Measurements from ENCODE around the gene RAD23A.

DNA sequence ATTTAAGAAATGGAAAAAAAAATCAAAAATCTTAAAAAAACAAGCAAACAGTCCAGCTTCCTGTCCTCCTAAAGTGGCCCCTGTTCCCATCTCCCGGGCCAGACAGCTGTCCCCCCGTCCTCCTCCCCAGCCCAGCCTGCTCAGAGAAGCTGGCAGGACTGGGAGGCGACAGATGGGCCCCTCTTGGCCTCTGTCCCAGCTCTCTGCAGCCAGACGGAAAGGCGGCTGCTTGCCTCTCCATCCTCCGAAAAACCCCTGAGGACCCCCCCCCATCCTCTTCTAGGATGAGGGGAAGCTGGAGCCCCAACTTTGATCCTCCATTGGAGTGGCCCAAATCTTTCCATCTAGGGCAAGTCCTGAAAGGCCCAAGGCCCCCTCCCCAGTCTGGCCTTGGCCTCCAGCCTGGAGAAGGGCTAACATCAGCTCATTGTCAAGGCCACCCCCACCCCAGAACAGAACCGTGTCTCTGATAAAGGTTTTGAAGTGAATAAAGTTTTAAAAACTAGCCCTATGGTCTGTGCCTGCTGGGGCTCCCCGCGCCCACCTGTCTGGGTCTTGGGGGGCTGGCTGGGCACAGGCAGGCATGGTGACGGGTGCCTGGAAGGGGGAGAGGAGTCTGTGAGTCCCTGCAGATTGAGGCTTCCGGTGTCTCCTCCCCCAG lies 7.6 kb downstream of the RAD23A start:
- TF ChIP-seq, protein P1, sequence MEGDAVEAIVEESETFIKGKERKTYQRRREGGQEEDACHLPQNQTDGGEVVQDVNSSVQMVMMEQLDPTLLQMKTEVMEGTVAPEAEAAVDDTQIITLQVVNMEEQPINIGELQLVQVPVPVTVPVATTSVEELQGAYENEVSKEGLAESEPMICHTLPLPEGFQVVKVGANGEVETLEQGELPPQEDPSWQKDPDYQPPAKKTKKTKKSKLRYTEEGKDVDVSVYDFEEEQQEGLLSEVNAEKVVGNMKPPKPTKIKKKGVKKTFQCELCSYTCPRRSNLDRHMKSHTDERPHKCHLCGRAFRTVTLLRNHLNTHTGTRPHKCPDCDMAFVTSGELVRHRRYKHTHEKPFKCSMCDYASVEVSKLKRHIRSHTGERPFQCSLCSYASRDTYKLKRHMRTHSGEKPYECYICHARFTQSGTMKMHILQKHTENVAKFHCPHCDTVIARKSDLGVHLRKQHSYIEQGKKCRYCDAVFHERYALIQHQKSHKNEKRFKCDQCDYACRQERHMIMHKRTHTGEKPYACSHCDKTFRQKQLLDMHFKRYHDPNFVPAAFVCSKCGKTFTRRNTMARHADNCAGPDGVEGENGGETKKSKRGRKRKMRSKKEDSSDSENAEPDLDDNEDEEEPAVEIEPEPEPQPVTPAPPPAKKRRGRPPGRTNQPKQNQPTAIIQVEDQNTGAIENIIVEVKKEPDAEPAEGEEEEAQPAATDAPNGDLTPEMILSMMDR (IDR thresholded peaks at IDR 0.05; ENCODE audit: poor library complexity): no peak
- no peak for TF ChIP-seq EZH2 (IDR thresholded peaks at IDR 0.05; ENCODE audit: borderline replicate concordance)

Data from hepatocyte (in vitro differentiated cells).